Endothelial cell of umbilical vein (primary cell): ENCODE data around the gene TCF7. TPM values are rescaled to one million over a fixed set of nuclear protein-coding genes. Genes with fewer than 3 reads are reported as not detected.

ENCODE experiments used
- BruUV-seq: library from RNA; stranded (reverse); fragments of 400-500 nt; replicated peaks from 2 replicates; lab custom pipeline; 2021; lab: Mats Ljungman, UMichigan
- CTCF ChIA-PET: fragments of 300-600, 350-600 bp; sonication (Branson Sonifier 250); formaldehyde crosslinking; loops from one replicate; lab custom pipeline; 2021; ENCODE audit warnings: antibody characterized with exemption, inconsistent platforms; lab: Charles Lee
- POLR2A ChIA-PET: fragments of 300-600, 350-600 bp; sonication (Branson Sonifier 250); formaldehyde crosslinking; loops from one replicate; lab custom pipeline; 2021; ENCODE audit warnings: antibody characterized with exemption, inconsistent platforms; lab: Charles Lee
- DNase-seq: peaks from one replicate; pipeline ENCODE4 v3.0.0-alpha.2; 2011; ENCODE audit warnings: low read depth, low spot score
- FAIRE-seq: peaks from 2 replicates; lab custom pipeline; 2011; peaks lifted over from hg19 to GRCh38; lab: Jason Lieb, UNC
- H2AFZ ChIP-seq: 2 replicates; pipeline ENCODE4 v1.6.0; 2012; ENCODE audit warnings: low read depth, low read length, control low read depth, inconsistent platforms
- H3K27ac ChIP-seq: 2 replicates; pipeline ENCODE4 v1.5.1; 2011; ENCODE audit warnings: low read depth, mild to moderate bottlenecking, control low read depth, low read length, moderate library complexity; ENCODE audit not compliant: insufficient read depth
- H3K27me3 ChIP-seq, 2 experiments: 2 replicates each; pipeline versions ENCODE4 v1.6.0 to v1.6.1; 2011; ENCODE audit warnings: low read length in 2 of 2, mixed read lengths in 1 of 2; ENCODE audit not compliant: control insufficient read depth in 2 of 2, insufficient read depth in 2 of 2
- H3K36me3 ChIP-seq, 2 experiments: 2 replicates in 1 of 2; 3 replicates in 1 of 2; pipeline ENCODE4 v1.5.1; 2011; ENCODE audit warnings: low read length in 2 of 2, mild to moderate bottlenecking in 1 of 2, moderate library complexity in 1 of 2; ENCODE audit not compliant: control insufficient read depth in 2 of 2, insufficient read depth in 2 of 2; ENCODE audit errors: extremely low read depth in 1 of 2
- H3K4me1 ChIP-seq: 3 replicates; pipeline ENCODE4 v1.5.1; 2011; ENCODE audit warnings: mild to moderate bottlenecking, low read length; ENCODE audit not compliant: control insufficient read depth, insufficient read depth; ENCODE audit errors: extremely low read depth
- H3K4me2 ChIP-seq: 2 replicates; pipeline ENCODE4 v1.6.1; 2011; ENCODE audit warnings: low read length, control low read depth, mixed read lengths; ENCODE audit not compliant: insufficient read depth
- H3K4me3 ChIP-seq, 3 experiments: fragments of 200-600 bp in 1 of 3; sonication (generic), shearing (Covaris generic) in 1 of 3; replicated peaks in 1 of 3; 2 replicates each; pipeline ENCODE4 v1.5.1; 2011 to 2016; ENCODE audit warnings: control low read depth in 3 of 3, low read length in 3 of 3, mild to moderate bottlenecking in 2 of 3, inconsistent platforms in 1 of 3, low read depth in 1 of 3, moderate library complexity in 1 of 3; ENCODE audit not compliant: insufficient read depth in 1 of 3
- H3K79me2 ChIP-seq: 2 replicates; pipeline ENCODE4 v1.6.0; 2012; ENCODE audit warnings: low read length, inconsistent platforms; ENCODE audit not compliant: control insufficient read depth, insufficient read depth
- H3K9ac ChIP-seq: replicated peaks from 2 replicates; pipeline ENCODE3; 2011; ENCODE audit warnings: low read length, control low read depth; ENCODE audit not compliant: insufficient read depth; ENCODE audit errors: extremely low read depth
- H3K9me1 ChIP-seq: replicated peaks from 3 replicates; pipeline ENCODE4 v1.6.0; 2011; ENCODE audit warnings: mild to moderate bottlenecking, low read length; ENCODE audit not compliant: control insufficient read depth, insufficient read depth; ENCODE audit errors: extremely low read depth
- H3K9me3 ChIP-seq: replicated peaks from 2 replicates; pipeline ENCODE4 v1.5.1; 2012; ENCODE audit warnings: low read length, inconsistent platforms; ENCODE audit not compliant: control insufficient read depth, insufficient read depth
- H4K20me1 ChIP-seq: replicated peaks from 2 replicates; pipeline ENCODE3; 2011; ENCODE audit warnings: mild to moderate bottlenecking, low read length; ENCODE audit not compliant: control insufficient read depth, insufficient read depth; ENCODE audit errors: extremely low read depth
- CTCF ChIP-seq, 2 donors: IDR thresholded peaks; 1 replicate in 1 of 2; 2 replicates in 1 of 2; pipeline ENCODE4 v1.5.1; 2011; ENCODE audit warnings: low read length in 2 of 2, mild to moderate bottlenecking in 2 of 2, moderate library complexity in 2 of 2, control low read depth in 1 of 2, inconsistent platforms in 1 of 2, low read depth in 1 of 2; ENCODE audit not compliant: insufficient read depth in 1 of 2; ENCODE audit errors: extremely low read depth in 1 of 2
- EZH2 ChIP-seq: IDR thresholded peaks from 2 replicates; pipeline ENCODE4 v1.6.1; 2012; ENCODE audit warnings: borderline replicate concordance, low read depth, mild to moderate bottlenecking, moderate library complexity, low read length, inconsistent platforms; ENCODE audit not compliant: severe bottlenecking
- FOS ChIP-seq: IDR thresholded peaks from 2 replicates; pipeline ENCODE4 v1.6.1; 2011; ENCODE audit warnings: mild to moderate bottlenecking, low read length, moderate library complexity, borderline replicate concordance; ENCODE audit not compliant: insufficient read depth
- GATA2 ChIP-seq: IDR thresholded peaks from 2 replicates; pipeline ENCODE4 v1.7.0; 2011; ENCODE audit warnings: low read depth, mild to moderate bottlenecking, moderate library complexity, mixed read lengths, low read length; ENCODE audit not compliant: insufficient read length, insufficient read depth
- JUN ChIP-seq: IDR thresholded peaks from 2 replicates; pipeline ENCODE4 v1.6.1; 2011; ENCODE audit warnings: borderline replicate concordance, low read depth; ENCODE audit not compliant: insufficient read length, insufficient read depth
- MAX ChIP-seq: IDR thresholded peaks from 2 replicates; pipeline ENCODE4 v1.6.1; 2011; ENCODE audit not compliant: insufficient read depth, insufficient read length
- MYC ChIP-seq: IDR thresholded peaks from one replicate; pipeline ENCODE4 v1.6.1; 2011; ENCODE audit warnings: mild to moderate bottlenecking, low read depth, low read length
- POLR2A ChIP-seq: IDR thresholded peaks from 2 replicates; pipeline ENCODE4 v1.6.1; 2012; ENCODE audit warnings: low read depth, mild to moderate bottlenecking, control low read depth, low read length
- dilution Hi-C: fragments of 300-500 bp; cut with MboI; formaldehyde crosslinking; loops from one replicate; pipeline ENCODE4 v1.15.0; 2019; ENCODE audit warnings: low sequenced_read_pairs; ENCODE audit not compliant: extremely low pct_ligation_motif_present
- intact Hi-C: fragments of 100-400 bp; cut with micrococcal nuclease; formaldehyde crosslinking; loops from one replicate; pipeline ENCODE4 v1.10.0; 2022
- polyA plus RNA-seq, 4 experiments: library from polyadenylated mRNA; depleted of rRNA in 3 of 4; stranded (reverse) in 3 of 4; unstranded in 1 of 4; fragments of >200 nt; gene quantifications; 2 replicates each; pipeline versions ENCODE4 v1.2.1 to v1.2.3, GENCODE V29; 2011 to 2012; ENCODE audit warnings: missing spikeins in 1 of 4
- total RNA-seq: library from RNA; stranded (reverse); gene quantifications from 2 replicates; pipeline ENCODE4 v1.2.3, GENCODE V29; 2021

Gene TCF7
- total and polyA plus RNA-seq, 2 donors (not counting 3 experiments of a cell fraction or from before 2014, with no cell fraction given), result 1.8 to 2.5 TPM

- intact Hi-C loops, result loop anchor here (1.0 to 5.0 kb wide), 5 partner anchors 49 to 561 kb away; partner anchors contain the start of genes CAMLG, PPP2CA and UBE2B
- no peaks in the 10 kb centered on the region for H3K9me3 ChIP-seq
- peak overlapping the region; percentile 93 for H3K9ac ChIP-seq
- peak overlapping the region; percentile 72 for H3K4me2 ChIP-seq
- no peaks in the 10 kb centered on the region for H3K27me3 ChIP-seq
- FAIRE-seq (peak; percentile 63), DNase-seq (no peak)
- H3K36me3 ChIP-seq, result peaks cover 0 to 4% of the 10 kb centered on the region in 2 experiments
- peaks cover 18% of the 10 kb centered on the region for H3K4me1 ChIP-seq
- H4K20me1 ChIP-seq, result peaks cover 13% of the 10 kb centered on the region
- TSS peak; percentile 89 for BruUV-seq
- H3K4me3 ChIP-seq, result peak overlapping the region; percentile 91 to 99 (median 98)
- H3K9me1 ChIP-seq, result no peaks in the 10 kb centered on the region
- peaks cover 41% of the 10 kb centered on the region for H3K79me2 ChIP-seq
- CTCF ChIA-PET, result interaction anchor here (1.1 to 2.8 kb wide), 4 partner anchors 33 to 410 kb away, joined by 3 to 9 read pairs (median 5); no protein-coding TSS in a partner anchor
- dilution Hi-C loops, result no loop called here
- H3K27ac ChIP-seq, result peak overlapping the region; percentile 85
- peak overlapping the region; percentile 79 for H2AFZ ChIP-seq
- POLR2A ChIA-PET, result interaction anchor here (0.6 to 2.2 kb wide), 9 partner anchors 10 to 112 kb away, joined by 3 to 15 read pairs (median 5); partner anchors contain the start of gene PPP2CA
- TF ChIP-seq FOS (no peak), GATA2 (no peak), MAX (no peak), JUN (no peak), MYC (no peak), POLR2A (no peak)
Observed at GRCh38 chr5:134177369-134178095, 63.1 kb downstream of the TCF7 start.

- POLR2A ChIA-PET, result interaction anchor here (1.4 kb wide), 1 partner anchor 10 kb away, joined by 4 read pairs; no protein-coding TSS in a partner anchor
- H3K9me3 ChIP-seq, result no peaks in the 10 kb centered on the region
- H3K9me1 ChIP-seq, result no peaks in the 10 kb centered on the region
- H3K4me3 ChIP-seq, result no peak overlapping the region
- peaks cover 18% of the 10 kb centered on the region for H3K4me1 ChIP-seq
- peaks cover 13% of the 10 kb centered on the region for H4K20me1 ChIP-seq
- peaks cover 37% of the 10 kb centered on the region for H3K79me2 ChIP-seq
- no TSS peak for BruUV-seq
- dilution Hi-C loops (no loop called here), intact Hi-C loops (loop anchor here (5.0 kb wide), 1 partner anchor 404 kb away; no protein-coding TSS in a partner anchor)
- H2AFZ ChIP-seq, result no peak overlapping the region
- DNase-seq (no peak), FAIRE-seq (no peak)
- no peak for TF ChIP-seq EZH2
- TF ChIP-seq CTCF (IDR thresholded peaks at IDR 0.05; ENCODE audit: extremely low read depth in 1 of 2, insufficient read depth in 1 of 2, low read depth in 1 of 2, low read length in 2 of 2), result no peak
- no peak for TF ChIP-seq POLR2A
- no peak overlapping the region for H3K4me2 ChIP-seq
- no peak overlapping the region for H3K9ac ChIP-seq
- H3K36me3 ChIP-seq, result peaks cover 0 to 3% of the 10 kb centered on the region in 2 experiments
- no peaks in the 10 kb centered on the region for H3K27me3 ChIP-seq
- CTCF ChIA-PET, result interaction anchor here (2.2 to 2.8 kb wide), 2 partner anchors 111 to 138 kb away, joined by 6 to 9 read pairs; no protein-coding TSS in a partner anchor
- H3K27ac ChIP-seq, result no peak overlapping the region
Observed at GRCh38 chr5:134178096-134178419, 63.6 kb downstream of the TCF7 start.
